Fibroblast of mammary gland (primary cell): ENCODE measurements around the gene STX10.

Experiments
- DNase-seq: peaks from one replicate; pipeline ENCODE4 v3.0.0-alpha.2; 2010; ENCODE audit warnings: low read depth
- H3K4me3 ChIP-seq: 2 replicates; pipeline ENCODE4 v1.5.1; 2011; ENCODE audit warnings: low read depth, mild to moderate bottlenecking, low read length, moderate library complexity; ENCODE audit not compliant: control insufficient read depth
- TF ChIP-seq, protein P1 (sequence below): conservative IDR thresholded peaks from 2 replicates; pipeline ENCODE4 v1.5.1; 2011; ENCODE audit warnings: low read depth, low read length, inconsistent platforms; ENCODE audit not compliant: control insufficient read depth, insufficient read depth

Gene STX10

DNA sequence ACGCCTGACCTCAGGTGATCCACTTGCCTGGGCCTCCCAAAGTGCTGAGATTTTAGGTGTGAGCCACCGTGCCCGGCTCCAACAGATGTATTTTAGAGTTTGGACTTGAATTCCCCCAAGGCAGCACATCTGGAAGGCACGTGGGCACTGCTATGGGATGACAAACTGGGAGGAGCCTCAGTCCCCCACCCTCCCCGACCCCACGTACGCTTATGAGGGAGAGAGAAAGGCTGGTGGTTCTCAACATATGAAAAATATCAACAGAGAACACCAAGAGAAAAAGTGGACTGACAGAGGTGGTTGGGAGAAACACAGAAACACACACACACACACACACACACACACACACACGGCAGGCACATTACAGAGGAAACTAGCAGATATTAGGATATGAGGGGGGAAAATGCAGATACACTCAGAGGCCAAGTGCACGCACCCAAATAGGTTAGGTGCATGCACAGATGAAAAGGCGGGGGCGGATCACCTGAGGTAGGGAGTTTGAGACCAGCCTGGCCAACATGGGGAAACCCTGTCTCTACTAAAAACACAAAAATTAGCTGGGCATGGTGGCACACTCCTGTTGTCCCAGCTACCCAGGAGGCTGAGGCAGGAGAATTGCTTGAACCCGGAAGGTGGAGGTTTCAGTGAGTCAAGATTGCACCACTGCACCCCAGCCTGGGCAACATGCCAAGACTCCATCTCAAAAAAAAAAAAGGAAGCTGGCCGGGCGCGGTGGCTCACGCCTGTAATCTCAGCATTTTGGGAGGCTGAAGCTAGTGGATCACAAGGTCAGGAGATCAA, 3.2 kb downstream of the STX10 start:
- TF ChIP-seq, protein P1, sequence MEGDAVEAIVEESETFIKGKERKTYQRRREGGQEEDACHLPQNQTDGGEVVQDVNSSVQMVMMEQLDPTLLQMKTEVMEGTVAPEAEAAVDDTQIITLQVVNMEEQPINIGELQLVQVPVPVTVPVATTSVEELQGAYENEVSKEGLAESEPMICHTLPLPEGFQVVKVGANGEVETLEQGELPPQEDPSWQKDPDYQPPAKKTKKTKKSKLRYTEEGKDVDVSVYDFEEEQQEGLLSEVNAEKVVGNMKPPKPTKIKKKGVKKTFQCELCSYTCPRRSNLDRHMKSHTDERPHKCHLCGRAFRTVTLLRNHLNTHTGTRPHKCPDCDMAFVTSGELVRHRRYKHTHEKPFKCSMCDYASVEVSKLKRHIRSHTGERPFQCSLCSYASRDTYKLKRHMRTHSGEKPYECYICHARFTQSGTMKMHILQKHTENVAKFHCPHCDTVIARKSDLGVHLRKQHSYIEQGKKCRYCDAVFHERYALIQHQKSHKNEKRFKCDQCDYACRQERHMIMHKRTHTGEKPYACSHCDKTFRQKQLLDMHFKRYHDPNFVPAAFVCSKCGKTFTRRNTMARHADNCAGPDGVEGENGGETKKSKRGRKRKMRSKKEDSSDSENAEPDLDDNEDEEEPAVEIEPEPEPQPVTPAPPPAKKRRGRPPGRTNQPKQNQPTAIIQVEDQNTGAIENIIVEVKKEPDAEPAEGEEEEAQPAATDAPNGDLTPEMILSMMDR: no peak
- no peak overlapping the region for H3K4me3 ChIP-seq
- peak; percentile 80 for DNase-seq

DNA sequence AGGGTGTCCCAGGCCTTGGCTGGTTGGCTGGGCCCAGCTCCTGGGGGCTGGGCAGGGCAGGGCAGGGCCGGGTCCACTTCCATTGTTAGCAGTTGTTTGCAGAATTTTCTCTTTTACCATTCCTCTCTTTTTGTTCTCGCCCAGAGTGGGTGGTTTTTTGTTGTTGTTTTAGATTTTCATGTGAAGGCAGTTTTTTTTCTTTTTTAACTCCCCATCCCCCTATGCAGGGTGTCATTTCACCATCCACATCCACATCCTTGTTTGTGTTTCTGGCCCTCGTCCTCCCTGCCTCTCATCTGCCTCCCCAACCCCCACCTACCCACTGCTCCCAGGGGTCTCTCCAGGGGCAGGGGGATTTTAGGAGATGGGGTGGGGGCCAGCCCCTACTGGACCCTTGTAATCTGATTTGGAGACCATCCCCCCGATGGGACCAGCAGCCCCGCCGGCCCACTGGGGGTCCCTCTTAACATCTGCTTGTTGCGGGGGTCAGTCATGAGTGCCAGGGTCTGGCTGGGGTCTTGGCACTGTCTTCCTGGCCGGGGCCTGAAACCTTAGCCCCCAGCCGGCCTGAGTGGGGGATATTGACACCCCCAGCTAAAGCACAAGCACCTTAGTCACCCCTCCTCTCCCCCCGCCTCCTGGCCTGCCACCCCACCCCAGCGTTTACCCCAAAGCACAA, 10.4 kb downstream of the STX10 start:
- TF ChIP-seq, protein P1: no peak

DNA sequence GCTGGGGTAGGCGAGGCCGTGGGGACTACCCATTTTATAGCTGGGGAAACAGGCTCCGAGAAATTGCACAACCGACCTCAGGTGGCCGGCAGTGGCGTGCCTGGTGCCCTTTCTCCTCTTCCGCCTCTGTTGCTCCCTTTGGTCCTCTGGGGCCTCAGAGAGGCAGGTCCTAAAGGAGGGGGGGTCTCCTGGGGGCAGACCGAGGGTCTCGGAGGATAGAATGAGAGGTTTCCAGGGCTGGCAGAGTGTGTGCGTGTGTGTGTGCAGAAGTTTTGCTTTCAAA, 11.3 kb downstream of the STX10 start:
- TF ChIP-seq, protein P1: no peak
- H3K4me3 ChIP-seq: no peak overlapping the region
- DNase-seq: no peak

More for the DNA sequence above, 10.4 kb downstream of the STX10 start:
- no peak for DNase-seq
- H3K4me3 ChIP-seq: no peak overlapping the region

DNA sequence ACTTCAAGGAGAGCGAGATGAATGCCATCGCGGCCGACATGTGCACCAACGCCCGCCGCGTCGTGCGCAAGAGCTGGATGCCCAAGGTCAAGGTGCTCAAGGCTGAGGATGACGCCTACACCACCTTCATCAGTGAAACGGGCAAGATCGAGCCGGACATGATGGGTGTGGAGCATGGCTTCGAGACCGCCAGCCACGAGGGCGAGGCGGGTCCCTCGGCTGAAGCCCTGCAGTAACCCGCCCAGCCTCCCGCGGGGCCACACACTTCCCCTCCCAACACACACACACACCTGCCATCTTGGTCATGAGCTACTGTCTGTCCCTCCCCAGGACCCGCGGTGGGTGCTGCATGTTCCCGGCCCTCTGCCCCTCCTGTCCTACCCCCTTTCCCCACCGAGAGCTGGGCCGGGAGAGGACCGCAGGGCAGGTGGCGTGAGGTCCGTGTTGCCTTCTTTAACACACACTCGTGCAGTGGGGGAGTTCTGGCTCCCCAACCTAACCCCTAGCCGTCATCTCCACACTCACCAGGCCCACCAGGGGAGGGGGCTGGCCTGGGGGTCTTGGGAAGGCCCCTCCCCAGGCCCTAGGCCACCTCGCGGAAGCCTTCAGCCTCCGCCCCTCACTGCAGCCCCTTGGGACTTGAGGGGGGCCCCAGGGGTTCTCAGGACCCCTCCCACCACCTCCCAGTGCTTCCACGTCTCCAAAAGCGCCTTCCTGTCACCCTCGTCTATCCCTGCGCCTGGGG, 11.8 kb downstream of the STX10 start:
- DNase-seq: no peak
- H3K4me3 ChIP-seq: no peak overlapping the region
- TF ChIP-seq, protein P1: no peak

DNA sequence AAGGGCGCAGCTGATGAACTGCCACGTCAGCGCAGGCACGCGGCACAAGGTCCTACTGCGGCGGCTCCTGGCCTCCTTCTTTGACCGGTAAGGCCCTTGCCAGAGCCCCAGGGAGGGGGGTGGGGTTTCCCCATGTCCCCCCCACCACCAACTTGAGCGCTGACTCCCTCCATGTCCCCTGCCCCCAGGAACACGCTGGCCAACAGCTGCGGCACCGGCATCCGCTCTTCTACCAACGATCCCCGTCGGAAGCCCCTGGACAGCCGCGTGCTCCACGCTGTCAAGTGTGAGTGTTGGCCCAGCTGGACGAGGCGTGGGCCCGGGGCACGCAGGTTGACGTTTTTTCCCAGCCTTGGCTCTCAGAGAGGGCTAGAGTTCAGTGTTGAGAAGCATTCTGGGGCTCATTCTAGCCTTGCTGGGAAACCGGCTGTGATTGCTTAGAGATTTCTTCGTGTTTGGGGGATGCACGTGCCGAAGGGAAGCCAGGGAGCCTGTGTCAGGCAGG, 12.8 kb downstream of the STX10 start:
- TF ChIP-seq, protein P1: no peak
- DNase-seq: no peak
- no peak overlapping the region for H3K4me3 ChIP-seq
